Astrocyte (in vitro differentiated cells and primary cell): ENCODE data around the gene ABO. TPM values are rescaled to one million over a fixed set of nuclear protein-coding genes. Genes with fewer than 3 reads are reported as not detected.

Experiments
- DNase-seq: peaks from one replicate; pipeline ENCODE4 v3.0.0-alpha.2; 2010; ENCODE audit warnings: low read depth
- FAIRE-seq: peaks from 2 replicates; lab custom pipeline; 2011; peaks lifted over from hg19 to GRCh38; lab: Jason Lieb, UNC
- H2AFZ ChIP-seq: 2 replicates; pipeline ENCODE4 v1.6.0; 2012; ENCODE audit warnings: low read depth, low read length, inconsistent platforms
- H3K27ac ChIP-seq: 2 replicates; pipeline ENCODE4 v1.5.1; 2011; ENCODE audit warnings: low read depth, low read length, inconsistent platforms
- H3K27me3 ChIP-seq: 2 replicates; pipeline ENCODE4 v1.6.0; 2011; ENCODE audit warnings: low read length, inconsistent platforms; ENCODE audit not compliant: insufficient read depth
- H3K36me3 ChIP-seq: 2 replicates; pipeline ENCODE4 v1.5.1; 2011; ENCODE audit warnings: low read length, inconsistent platforms; ENCODE audit not compliant: insufficient read depth
- H3K4me1 ChIP-seq: 2 replicates; pipeline ENCODE4 v1.5.1; 2011; ENCODE audit warnings: low read length, inconsistent platforms; ENCODE audit not compliant: insufficient read depth
- H3K4me2 ChIP-seq: 2 replicates; pipeline ENCODE4 v1.6.0; 2012; ENCODE audit warnings: low read length, inconsistent platforms
- H3K4me3 ChIP-seq: 2 replicates; pipeline ENCODE4 v1.5.1; 2011; ENCODE audit warnings: low read depth, mild to moderate bottlenecking, low read length, inconsistent platforms; ENCODE audit not compliant: insufficient read depth
- H3K79me2 ChIP-seq: 2 replicates; pipeline ENCODE4 v1.6.0; 2012; ENCODE audit warnings: mild to moderate bottlenecking, low read length, inconsistent platforms; ENCODE audit not compliant: insufficient read depth
- H3K9ac ChIP-seq: 2 replicates; pipeline ENCODE4 v1.6.0; 2012; ENCODE audit warnings: mild to moderate bottlenecking, low read length, inconsistent platforms
- H3K9me3 ChIP-seq: 2 replicates; pipeline ENCODE4 v1.5.1; 2012; ENCODE audit warnings: low read depth, mild to moderate bottlenecking, low read length, inconsistent platforms; ENCODE audit not compliant: insufficient read depth
- H4K20me1 ChIP-seq: 2 replicates; pipeline ENCODE4 v1.6.0; 2012; ENCODE audit warnings: low read length, inconsistent platforms; ENCODE audit not compliant: insufficient read depth
- H3K27ac Mint-ChIP-seq: one replicate; pipeline ENCODE4 v1.8.0; 2021; ENCODE audit warnings: mild to moderate bottlenecking, mixed read lengths; ENCODE audit not compliant: unreplicated experiment
- H3K27me3 Mint-ChIP-seq: one replicate; pipeline ENCODE4 v1.8.0; 2021; ENCODE audit warnings: low read depth, mixed read lengths; ENCODE audit not compliant: unreplicated experiment
- H3K36me3 Mint-ChIP-seq: one replicate; pipeline ENCODE4 v1.8.0; 2021; ENCODE audit warnings: low read depth, mixed read lengths; ENCODE audit not compliant: unreplicated experiment
- H3K4me1 Mint-ChIP-seq: one replicate; pipeline ENCODE4 v1.8.0; 2021; ENCODE audit warnings: low read depth, mixed read lengths; ENCODE audit not compliant: unreplicated experiment
- H3K4me3 Mint-ChIP-seq: one replicate; pipeline ENCODE4 v1.8.0; 2021; ENCODE audit warnings: mild to moderate bottlenecking, moderate library complexity, mixed read lengths; ENCODE audit not compliant: unreplicated experiment
- H3K9me3 Mint-ChIP-seq: one replicate; pipeline ENCODE4 v1.8.0; 2021; ENCODE audit warnings: mild to moderate bottlenecking, mixed read lengths; ENCODE audit not compliant: unreplicated experiment
- CTCF ChIP-seq: IDR thresholded peaks from 2 replicates; pipeline ENCODE4 v1.5.1; 2011; ENCODE audit warnings: low read depth, mild to moderate bottlenecking, inconsistent platforms, low read length, moderate library complexity; ENCODE audit not compliant: insufficient read depth
- EZH2 ChIP-seq: IDR thresholded peaks from 2 replicates; pipeline ENCODE4 v1.6.1; 2012; ENCODE audit warnings: mild to moderate bottlenecking, low read length, inconsistent platforms; ENCODE audit not compliant: insufficient read depth
- total RNA-seq: library from RNA; stranded (reverse); gene quantifications from 2 replicates; pipeline ENCODE4 v1.2.1, GENCODE V29; 2021

Gene ABO
- total RNA-seq, 1 donor from 2014 or later: not detected

- DNase-seq (no peak), FAIRE-seq (no peak)
- Mint-ChIP-seq H3K36me3 (no peaks in the 10 kb centered on the region), H3K9me3 (peaks cover 27% of the 10 kb centered on the region), H3K27me3 (peaks cover 34% of the 10 kb centered on the region), H3K27ac (no peak overlapping the region), H3K4me3 (no peak overlapping the region), H3K4me1 (no peaks in the 10 kb centered on the region)
- no peak overlapping the region for H3K4me3 ChIP-seq
- H3K36me3 ChIP-seq: no peaks in the 10 kb centered on the region
- H3K4me1 ChIP-seq: no peaks in the 10 kb centered on the region
- H2AFZ ChIP-seq: no peak overlapping the region
- H3K9ac ChIP-seq: no peak overlapping the region
- peaks cover 3% of the 10 kb centered on the region for H3K27me3 ChIP-seq
- no peaks in the 10 kb centered on the region for H4K20me1 ChIP-seq
- TF ChIP-seq EZH2 (no peak), CTCF (no peak)
- H3K27ac ChIP-seq: no peak overlapping the region
- H3K9me3 ChIP-seq: peaks cover 7% of the 10 kb centered on the region
- H3K79me2 ChIP-seq: no peaks in the 10 kb centered on the region
- no peak overlapping the region for H3K4me2 ChIP-seq
These were observed 7.7 kb upstream of the ABO start for GRCh38 chr9:133282464-133283238.

- Histone ChIP-seq H3K36me3 (no peaks in the 10 kb centered on the region), H3K4me1 (no peaks in the 10 kb centered on the region), H4K20me1 (no peaks in the 10 kb centered on the region), H3K9ac (no peak overlapping the region), H3K79me2 (no peaks in the 10 kb centered on the region), H3K27ac (no peak overlapping the region), H3K4me2 (no peak overlapping the region), H2AFZ (no peak overlapping the region), H3K27me3 (peaks cover 3% of the 10 kb centered on the region), H3K9me3 (peaks cover 7% of the 10 kb centered on the region), H3K4me3 (no peak overlapping the region)
- FAIRE-seq (no peak), DNase-seq (no peak)
- Mint-ChIP-seq H3K4me1 (no peaks in the 10 kb centered on the region), H3K27me3 (peaks cover 41% of the 10 kb centered on the region), H3K9me3 (peaks cover 32% of the 10 kb centered on the region), H3K4me3 (no peak overlapping the region), H3K36me3 (no peaks in the 10 kb centered on the region), H3K27ac (no peak overlapping the region)
- TF ChIP-seq EZH2 (no peak), CTCF (no peak)
These were observed 5.4 kb upstream of the ABO start for GRCh38 chr9:133280392-133280791.
